Measurements from ENCODE around the gene COL6A1. TPM values are rescaled to one million over a fixed set of nuclear protein-coding genes. Genes with fewer than 3 reads are reported as not detected.

COL6A1 gene
- total and polyA plus RNA-seq, 2 donors (not counting 3 experiments of a cell fraction or from before 2014, with no cell fraction given): 30.1 to 42.4 TPM

DNA sequence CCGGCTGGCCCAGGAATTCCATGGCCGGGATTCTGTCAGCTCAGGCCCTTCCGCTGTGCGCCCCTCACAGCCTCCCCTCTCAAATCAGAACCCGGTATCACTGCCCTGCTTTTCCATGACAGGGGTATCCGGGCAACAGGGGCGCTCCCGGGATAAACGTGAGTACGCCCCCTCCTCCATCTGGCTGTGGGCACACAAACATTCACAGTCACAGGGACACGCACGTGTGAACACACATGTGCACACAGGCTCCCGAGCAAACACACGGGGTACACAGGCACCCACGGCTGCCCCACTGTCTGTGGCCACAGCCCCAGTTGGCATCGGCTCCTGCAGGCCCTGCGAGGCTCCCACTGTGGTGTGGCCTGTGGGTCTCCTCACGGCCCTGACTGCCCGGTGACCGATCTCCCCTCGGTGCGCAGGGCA is 16.7 kb downstream of the COL6A1 start:
- Histone ChIP-seq H3K9me1 (replicated peaks; ENCODE audit: control insufficient read depth, extremely low read depth, insufficient read depth, low read length) (no peaks in the 10 kb centered on the region), H4K20me1 (replicated peaks; ENCODE audit: control insufficient read depth, extremely low read depth, insufficient read depth, low read length) (no peaks in the 10 kb centered on the region), H3K4me1 (ENCODE audit: control insufficient read depth, extremely low read depth, insufficient read depth, low read length) (no peaks in the 10 kb centered on the region), H3K4me3 (replicated peaks in 1 of 3; ENCODE audit: insufficient read depth in 1 of 3, low read depth in 1 of 3, low read length in 3 of 3) (no peak overlapping the region), H3K9me3 (replicated peaks; ENCODE audit: control insufficient read depth, insufficient read depth, low read length) (no peaks in the 10 kb centered on the region), H3K79me2 (ENCODE audit: control insufficient read depth, insufficient read depth, low read length) (no peaks in the 10 kb centered on the region), H3K27me3 (ENCODE audit: control insufficient read depth in 2 of 2, insufficient read depth in 2 of 2, low read length in 2 of 2) (no peaks in the 10 kb centered on the region), H3K9ac (replicated peaks; ENCODE audit: extremely low read depth, insufficient read depth, low read length) (no peak overlapping the region), H2AFZ (ENCODE audit: low read depth, low read length) (no peak overlapping the region), H3K4me2 (ENCODE audit: insufficient read depth, low read length) (no peak overlapping the region), H3K36me3 (ENCODE audit: control insufficient read depth in 2 of 2, extremely low read depth in 1 of 2, insufficient read depth in 2 of 2, low read length in 2 of 2) (no peaks in the 10 kb centered on the region), H3K27ac (ENCODE audit: insufficient read depth, low read depth, low read length) (no peak overlapping the region)
- FAIRE-seq (no peak), DNase-seq (ENCODE audit: low read depth, low spot score) (no peak)
- dilution Hi-C loops (cut with MboI; ENCODE audit: extremely low pct_ligation_motif_present, low sequenced_read_pairs): no loop called here
- ChIA-PET CTCF (no interaction called here), POLR2A (no interaction called here)
- no TSS peak for BruUV-seq (replicated peaks)
- TF ChIP-seq, protein P1, sequence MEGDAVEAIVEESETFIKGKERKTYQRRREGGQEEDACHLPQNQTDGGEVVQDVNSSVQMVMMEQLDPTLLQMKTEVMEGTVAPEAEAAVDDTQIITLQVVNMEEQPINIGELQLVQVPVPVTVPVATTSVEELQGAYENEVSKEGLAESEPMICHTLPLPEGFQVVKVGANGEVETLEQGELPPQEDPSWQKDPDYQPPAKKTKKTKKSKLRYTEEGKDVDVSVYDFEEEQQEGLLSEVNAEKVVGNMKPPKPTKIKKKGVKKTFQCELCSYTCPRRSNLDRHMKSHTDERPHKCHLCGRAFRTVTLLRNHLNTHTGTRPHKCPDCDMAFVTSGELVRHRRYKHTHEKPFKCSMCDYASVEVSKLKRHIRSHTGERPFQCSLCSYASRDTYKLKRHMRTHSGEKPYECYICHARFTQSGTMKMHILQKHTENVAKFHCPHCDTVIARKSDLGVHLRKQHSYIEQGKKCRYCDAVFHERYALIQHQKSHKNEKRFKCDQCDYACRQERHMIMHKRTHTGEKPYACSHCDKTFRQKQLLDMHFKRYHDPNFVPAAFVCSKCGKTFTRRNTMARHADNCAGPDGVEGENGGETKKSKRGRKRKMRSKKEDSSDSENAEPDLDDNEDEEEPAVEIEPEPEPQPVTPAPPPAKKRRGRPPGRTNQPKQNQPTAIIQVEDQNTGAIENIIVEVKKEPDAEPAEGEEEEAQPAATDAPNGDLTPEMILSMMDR (IDR thresholded peaks at IDR 0.05; ENCODE audit: extremely low read depth in 1 of 2, insufficient read depth in 1 of 2, low read depth in 1 of 2, low read length in 2 of 2): no peak
- TF ChIP-seq MYC (IDR thresholded peaks at IDR 0.05; ENCODE audit: low read depth, low read length) (no peak), EZH2 (IDR thresholded peaks at IDR 0.05; ENCODE audit: borderline replicate concordance, low read depth, low read length, severe bottlenecking) (no peak), POLR2A (IDR thresholded peaks at IDR 0.05; ENCODE audit: low read depth, low read length) (no peak), JUN (IDR thresholded peaks at IDR 0.05; ENCODE audit: borderline replicate concordance, insufficient read depth, insufficient read length, low read depth) (no peak), GATA2 (IDR thresholded peaks at IDR 0.05; ENCODE audit: insufficient read depth, insufficient read length, low read depth, low read length) (no peak), FOS (IDR thresholded peaks at IDR 0.05; ENCODE audit: borderline replicate concordance, insufficient read depth, low read length) (no peak)
- TF ChIP-seq, protein P2, sequence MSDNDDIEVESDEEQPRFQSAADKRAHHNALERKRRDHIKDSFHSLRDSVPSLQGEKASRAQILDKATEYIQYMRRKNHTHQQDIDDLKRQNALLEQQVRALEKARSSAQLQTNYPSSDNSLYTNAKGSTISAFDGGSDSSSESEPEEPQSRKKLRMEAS (IDR thresholded peaks at IDR 0.05; ENCODE audit: insufficient read depth, insufficient read length): no peak
- intact Hi-C loops (cut with micrococcal nuclease): no loop called here

Data from endothelial cell of umbilical vein (primary cell).